ENCODE measurements around the gene SLC22A4.

SLC22A4 gene

DNA sequence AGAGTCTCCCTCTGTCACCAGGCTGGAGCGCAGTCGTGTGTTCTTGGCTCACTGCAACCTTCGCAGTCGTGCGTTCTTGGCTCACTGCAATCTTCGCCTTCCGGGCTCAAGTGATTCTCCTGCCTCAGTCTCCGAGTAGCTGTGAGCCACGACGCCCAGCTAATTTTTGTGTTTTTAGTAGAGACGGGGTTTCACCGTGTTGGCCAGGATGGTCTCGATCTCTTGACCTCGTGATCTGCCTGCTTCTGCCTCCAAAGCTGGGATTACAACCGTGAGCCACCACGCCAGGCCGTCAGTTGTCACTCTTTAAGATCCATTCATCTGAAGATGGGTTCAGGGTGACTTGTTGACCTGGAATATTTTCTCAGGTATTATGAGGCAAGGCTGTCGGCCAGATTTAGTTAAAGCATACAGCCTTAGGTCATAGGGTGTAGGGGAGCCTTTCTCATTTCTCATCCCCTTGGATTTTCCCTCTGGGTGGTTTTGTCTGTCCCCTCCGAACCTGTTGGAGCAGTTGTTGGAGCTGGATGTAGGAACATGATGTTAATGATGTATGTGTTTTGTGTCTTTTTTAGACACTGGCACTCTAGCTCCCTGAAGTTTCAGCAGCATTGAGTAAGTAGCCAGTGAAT is 76.9 kb downstream of the SLC22A4 start:
- H3K4me3 ChIP-seq (ENCODE audit: low read depth, low read length), result no peak overlapping the region

DNA sequence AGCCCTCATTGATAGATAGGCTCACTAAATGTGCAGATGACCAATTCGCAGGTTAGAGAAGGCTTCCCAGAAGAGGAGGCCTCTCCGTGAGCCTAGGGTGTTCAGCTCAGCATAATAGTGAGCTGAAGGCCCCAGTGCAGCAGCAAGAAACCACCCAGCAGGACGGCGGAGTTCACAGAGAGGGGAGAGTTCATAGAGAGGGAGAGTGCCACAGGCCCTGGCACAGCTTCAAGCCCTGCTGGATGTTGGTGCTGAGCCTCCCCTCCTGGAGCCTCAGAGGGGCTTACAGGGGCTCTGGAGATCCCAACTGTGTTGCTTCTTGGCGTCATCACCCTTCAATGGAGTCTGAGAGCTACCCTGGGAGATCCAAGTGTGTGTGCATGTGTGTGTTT is 77.4 kb downstream of the SLC22A4 start:
- H3K4me3 ChIP-seq (ENCODE audit: low read depth, low read length), result no peak overlapping the region

DNA sequence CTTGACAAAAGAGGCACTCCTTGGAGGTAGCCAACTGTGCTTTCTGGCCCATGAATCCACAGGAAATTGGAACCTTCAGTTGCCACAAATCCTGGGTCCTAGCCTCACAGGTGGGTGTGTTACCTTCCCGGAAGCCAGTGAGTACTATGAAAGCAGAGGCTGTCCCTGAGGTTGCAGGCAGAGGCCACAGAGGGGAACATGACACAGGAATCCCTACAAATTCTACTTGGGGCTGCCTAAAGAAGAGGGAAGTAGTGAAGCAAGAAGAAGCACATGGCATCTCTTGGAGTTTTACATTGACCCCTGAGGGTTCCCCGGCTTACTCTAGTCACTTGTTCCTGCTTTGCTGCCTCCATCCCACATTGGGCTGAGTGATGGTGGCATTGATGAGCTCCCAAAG is 77.9 kb downstream of the SLC22A4 start:
- H3K4me3 ChIP-seq (ENCODE audit: low read depth, low read length), result no peak overlapping the region

DNA sequence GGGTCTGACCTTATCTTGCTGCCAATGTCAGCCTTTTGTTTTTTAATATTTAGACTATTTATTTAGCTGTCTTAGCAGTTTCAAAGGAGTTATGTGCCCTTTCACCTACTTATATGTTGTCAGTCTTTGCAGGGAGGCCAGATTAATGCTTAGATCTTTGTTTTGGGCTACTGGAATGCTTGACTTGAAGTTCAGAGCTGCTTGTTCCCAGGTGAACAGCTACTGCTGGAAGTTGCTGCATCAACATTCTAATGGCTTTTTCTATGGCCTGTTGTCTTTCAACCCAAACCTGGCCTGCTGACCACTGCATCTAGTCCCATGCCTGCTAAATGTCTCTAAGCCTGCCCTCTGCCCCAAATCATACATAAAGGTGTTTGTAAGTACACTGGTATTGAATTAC is 78.3 kb downstream of the SLC22A4 start:
- H3K4me3 ChIP-seq (ENCODE audit: low read depth, low read length), result no peak overlapping the region

DNA sequence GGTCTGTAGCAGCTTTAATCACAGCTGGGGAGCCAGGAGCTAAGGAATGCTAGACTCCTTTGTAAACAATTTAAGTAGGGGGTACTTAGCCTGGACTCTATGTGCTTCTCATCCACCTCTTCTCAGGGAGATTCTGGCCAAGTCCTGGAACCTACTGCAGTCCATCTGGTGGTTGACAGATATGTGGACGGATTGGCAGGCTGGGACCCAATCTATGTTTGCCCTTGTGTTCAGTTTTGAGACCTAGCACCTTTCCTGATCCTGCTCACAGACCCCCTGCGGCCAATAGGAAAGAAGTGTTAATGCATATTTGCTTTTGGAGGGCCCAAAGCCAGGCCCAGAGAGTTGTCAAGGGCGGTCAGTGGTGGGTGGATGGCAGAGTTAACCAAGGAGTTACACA is 81.8 kb downstream of the SLC22A4 start:
- no peak overlapping the region for H3K4me3 ChIP-seq (ENCODE audit: low read depth, low read length)

DNA sequence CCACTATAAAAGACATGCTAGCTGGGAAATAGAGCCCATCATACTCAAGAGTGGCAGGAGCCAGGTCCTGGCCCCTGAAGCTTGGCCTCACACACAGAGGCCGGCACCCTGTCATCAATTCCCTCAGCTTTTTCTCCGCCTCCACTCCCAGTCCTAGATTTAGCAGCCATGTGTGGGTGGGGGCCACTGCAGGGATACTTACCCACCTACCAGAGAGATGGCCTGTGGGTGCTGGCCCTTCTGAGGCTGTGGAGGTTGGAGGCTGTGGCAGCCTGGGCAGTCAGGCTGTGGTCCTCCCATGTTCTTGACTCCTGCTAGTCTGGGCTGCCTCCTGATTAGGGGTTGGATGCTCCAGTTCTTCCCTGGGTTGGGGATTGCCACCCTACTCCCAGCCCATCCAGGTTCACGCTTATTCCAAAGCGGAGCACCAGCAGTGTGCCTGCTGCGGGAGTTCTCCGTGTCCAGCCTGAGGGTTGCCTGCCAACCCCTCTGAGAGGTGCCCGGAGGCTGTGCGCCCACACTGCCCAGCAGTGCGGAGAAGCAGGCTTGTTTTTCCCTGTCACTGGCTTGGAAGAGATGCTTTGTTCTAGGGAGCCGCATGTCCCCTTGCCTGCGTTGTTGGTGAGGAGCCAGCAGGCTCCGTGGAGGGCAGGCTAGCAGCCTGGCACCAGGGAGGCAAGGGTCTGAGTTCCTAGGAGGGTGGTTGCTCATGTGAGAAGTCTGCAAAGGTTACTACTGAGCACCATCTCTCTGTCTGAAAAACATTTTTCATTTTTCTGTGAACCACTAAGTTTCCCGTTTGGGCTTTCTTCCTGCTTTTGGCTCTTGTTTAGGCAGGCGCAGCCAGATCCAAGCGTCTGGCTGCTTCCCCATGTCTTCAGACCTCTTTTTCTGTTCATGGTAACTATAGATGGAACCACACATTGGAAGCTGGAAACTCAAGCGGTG is 82.8 kb downstream of the SLC22A4 start:
- H3K4me3 ChIP-seq (ENCODE audit: low read depth, low read length), result no peak overlapping the region

DNA sequence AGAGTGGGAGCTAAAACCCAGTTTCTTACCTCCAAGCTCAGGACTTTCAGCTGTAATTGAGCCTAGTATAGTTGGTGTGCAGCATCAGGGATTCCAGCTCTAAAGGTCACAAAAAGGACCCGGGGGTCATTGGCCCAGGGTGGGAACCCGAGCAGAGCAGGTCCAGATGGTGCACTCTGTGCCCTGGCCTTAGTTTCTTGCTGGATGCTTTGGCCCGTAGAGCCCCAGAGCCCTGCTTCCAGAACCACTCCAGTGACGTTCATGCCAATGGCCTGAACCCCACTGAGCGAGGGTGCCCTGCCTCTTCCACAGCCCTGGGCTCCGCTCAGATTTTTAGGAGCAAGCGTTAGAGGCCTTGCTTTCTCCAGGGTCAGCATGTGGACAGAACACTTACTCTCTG is 83.5 kb downstream of the SLC22A4 start:
- H3K4me3 ChIP-seq (ENCODE audit: low read depth, low read length), result no peak overlapping the region

DNA sequence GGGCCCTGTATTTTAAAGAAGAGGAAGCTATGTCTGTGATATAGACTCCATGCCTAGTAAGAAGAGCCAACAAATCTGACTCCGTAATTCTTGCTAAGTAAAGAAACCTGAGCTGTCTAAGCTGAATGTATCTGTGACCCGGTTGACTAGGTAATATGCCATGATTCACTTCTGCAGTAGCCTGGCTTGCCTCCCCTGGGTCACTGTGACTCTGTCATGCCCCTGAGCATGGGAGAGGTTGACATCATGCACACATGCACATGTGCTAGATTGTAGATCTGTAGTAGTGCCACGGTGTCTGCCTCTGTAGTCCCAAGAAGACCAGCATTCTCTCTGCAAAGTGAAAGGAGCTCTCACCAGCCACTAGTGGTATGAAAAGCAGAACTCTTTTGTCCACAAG is 84.4 kb downstream of the SLC22A4 start:
- no peak overlapping the region for H3K4me3 ChIP-seq (ENCODE audit: low read depth, low read length)

DNA sequence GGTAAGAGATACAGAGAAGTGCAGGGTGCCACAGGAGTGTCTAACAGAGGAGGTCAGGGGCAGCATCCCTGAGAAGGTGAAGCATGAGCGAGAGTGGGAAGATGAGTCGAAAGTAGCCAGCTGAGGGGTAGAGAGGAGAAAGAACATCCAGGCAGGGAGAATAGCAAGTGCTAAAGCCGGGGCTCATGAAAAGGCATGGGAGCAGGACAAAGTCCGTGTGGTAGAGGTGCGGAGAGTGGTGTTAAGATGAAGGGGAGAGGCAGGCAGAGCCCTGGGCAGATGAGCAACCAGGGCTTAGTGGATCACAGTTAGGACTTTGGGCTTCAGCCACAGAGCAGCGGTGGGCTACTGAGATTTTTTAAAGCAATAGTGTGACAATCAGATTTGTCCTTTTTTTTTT is 85.9 kb downstream of the SLC22A4 start:
- no peak overlapping the region for H3K4me3 ChIP-seq (ENCODE audit: low read depth, low read length)

DNA sequence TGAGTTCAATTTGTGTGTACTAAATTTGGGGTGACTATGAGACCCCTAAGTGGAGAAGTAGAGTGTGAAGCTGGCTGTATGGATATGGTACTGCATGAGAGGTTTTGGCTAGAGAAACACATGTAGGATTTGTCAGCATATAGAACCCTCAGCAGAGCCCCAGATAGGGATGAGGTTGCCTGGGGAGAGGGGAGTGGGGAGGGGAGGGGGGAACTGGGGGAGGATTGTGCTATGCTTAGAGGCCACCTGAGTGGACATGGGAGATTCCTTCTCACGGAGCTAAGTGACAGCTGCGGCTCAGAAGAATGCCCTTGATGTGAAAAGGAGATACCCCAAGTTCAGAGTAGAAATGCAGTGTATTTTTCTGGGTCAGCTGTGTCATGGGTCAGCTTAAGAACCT is 86.5 kb downstream of the SLC22A4 start:
- no peak overlapping the region for H3K4me3 ChIP-seq (ENCODE audit: low read depth, low read length)

DNA sequence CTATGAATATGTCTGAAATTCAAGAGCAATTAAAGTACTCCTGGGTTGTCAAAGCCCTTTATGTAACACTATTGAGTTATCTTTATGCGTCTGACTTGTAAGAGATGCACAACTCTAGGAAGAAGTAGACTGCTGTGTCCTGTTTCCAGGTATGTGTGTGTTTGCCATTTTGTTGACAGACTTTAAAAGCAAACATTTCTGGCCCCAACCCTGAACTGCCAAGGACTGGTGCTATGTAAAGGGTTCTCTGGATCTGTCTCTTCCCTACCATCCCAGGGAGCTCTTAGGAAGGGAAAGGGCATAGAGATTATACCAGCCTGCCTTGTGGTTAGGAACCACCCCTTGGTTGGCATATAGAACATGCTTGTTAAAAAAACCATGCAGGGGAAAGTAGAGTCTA is 87.4 kb downstream of the SLC22A4 start:
- H3K4me3 ChIP-seq (ENCODE audit: low read depth, low read length), result no peak overlapping the region

DNA sequence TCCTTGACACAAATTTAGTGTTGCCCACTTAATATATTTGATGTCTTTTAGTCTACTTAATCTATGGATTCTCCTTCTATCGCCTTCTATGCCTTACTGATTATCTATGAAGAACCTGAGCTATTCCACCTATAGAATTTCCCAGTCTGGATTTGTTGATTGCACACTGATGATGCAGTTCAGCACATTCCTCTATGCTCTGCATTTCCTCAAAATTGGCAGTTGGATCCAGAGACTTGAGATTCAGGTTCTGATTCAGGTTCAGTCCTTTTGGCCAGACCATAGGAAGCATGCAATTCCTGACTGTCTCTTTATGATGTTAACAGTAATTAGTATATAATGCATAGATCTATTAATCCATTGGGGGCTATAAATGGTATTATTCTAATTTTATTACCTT is 89.1 kb downstream of the SLC22A4 start:
- no peak overlapping the region for H3K4me3 ChIP-seq (ENCODE audit: low read depth, low read length)

DNA sequence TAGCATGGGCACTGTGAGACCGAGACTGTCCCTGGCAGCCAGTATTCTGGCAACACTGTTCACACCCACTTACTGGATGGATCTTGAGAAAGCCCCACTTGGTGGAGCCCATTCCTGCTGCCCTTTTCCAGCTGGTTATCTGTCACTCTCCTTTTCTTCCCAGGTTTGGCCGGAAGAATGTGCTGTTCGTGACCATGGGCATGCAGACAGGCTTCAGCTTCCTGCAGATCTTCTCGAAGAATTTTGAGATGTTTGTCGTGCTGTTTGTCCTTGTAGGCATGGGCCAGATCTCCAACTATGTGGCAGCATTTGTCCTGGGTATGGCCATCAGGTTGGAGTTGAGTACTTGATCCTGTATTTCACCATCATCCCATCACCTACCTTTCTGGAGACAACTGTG is 89.8 kb downstream of the SLC22A4 start:
- no peak overlapping the region for H3K4me3 ChIP-seq (ENCODE audit: low read depth, low read length)

DNA sequence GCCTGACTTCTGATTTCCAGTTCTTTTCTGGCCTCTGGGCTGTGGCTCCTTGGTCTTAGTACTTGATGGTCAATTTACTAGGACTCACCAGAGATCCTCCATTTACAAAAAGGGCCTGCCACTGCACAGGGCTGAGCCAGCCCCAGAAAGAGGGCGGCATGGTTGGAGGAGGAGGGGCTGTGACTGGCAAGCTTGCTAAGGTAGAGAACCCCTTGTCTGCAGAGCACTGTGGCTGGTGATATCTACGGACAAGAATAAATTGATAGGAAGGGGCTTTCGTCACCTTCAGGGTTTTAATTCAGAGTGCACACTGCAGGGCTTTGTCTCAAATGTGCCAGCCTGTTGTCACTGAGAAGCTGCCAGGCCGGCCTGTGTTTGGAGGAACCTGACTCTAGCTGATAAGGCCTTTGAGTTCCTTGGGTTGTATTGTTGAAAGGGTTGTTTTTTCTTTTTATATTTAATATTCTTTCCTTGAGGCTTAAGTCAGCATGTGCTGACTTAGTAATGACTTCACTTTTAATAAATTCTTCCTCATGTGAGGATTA is 90.4 kb downstream of the SLC22A4 start:
- no peak overlapping the region for H3K4me3 ChIP-seq (ENCODE audit: low read depth, low read length)

DNA sequence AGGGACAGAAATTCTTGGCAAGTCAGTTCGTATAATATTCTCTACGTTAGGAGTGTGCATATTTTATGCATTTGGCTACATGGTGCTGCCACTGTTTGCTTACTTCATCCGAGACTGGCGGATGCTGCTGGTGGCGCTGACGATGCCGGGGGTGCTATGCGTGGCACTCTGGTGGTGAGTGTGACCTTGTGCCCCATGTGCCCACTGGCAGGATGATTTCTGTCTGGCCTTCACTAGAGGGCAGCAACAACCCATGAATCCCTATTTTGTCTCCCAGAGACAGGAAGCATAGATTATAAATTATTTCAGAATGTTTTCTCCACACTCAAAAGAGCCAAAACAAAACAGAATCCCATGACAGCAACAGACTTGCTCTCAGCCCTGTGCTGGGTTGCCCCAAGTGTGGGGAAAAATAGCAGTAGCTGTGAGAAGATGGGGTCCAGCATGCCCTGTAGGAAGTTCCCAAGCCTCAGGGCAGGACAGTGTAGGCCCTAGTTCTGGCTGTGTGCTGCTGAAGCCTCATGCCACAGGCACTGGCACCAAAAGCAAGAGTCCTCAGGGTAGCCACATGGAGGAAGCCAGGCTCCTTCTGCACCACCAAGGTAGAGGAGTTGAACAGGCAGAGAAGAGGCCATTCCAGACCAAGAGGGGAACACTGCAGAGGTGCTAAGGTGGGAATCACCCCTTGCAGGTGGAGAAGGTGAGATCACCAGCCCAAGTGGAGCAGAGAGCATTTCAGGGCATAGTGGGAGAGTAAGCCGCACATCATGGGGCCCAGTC is 91.3 kb downstream of the SLC22A4 start:
- no peak overlapping the region for H3K4me3 ChIP-seq (ENCODE audit: low read depth, low read length)

DNA sequence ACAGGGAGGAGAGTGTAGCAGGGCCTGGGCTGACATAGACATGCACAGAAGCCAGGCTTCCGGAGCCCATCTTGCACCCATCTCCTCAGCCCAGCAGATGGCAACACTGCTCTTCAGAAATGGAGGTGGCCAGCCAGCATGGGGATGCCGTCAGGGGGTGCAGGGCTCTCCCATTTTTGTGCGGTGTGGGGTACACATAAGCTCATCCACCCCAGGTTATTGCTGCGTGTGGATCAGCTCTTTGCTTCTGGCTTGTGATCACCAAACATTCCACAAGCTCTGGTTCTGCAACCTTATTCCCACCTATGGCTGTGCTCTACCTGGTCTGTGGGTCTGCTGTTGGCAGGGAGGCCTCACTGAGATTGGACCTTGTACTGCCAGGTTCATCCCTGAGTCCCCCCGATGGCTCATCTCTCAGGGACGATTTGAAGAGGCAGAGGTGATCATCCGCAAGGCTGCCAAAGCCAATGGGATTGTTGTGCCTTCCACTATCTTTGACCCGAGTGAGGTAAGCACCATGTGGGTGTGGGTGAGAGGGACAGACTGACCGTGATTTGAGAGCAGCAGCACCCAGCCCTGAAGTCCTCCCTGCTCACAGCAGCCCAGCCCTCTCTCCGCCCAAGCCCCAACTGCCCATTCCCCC is 92.6 kb downstream of the SLC22A4 start:
- H3K4me3 ChIP-seq (ENCODE audit: low read depth, low read length), result no peak overlapping the region

DNA sequence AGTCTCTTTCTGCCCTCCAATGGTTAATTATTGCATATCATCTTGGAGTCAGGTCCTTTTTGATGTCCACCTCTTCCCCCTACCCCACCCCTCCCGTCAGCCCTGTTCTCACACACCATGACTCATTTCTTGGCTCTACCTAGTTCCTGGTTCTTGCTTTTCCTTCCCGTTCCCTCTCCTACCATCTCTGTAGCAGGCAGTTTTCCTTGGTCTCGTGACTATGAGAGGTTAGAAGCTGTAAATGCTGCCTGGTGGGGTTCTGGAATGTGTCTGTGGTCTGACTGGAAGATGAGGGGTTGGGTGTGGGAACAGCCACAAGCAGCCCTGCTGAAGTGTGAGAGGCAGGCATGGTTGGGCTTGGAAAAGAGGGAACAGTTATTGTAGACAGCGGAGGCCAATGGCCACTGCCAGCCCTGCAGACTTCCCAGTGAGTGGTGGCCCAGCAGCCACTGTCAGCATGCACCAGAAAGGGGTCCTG is 93.5 kb downstream of the SLC22A4 start:
- no peak overlapping the region for H3K4me3 ChIP-seq (ENCODE audit: low read depth, low read length)

DNA sequence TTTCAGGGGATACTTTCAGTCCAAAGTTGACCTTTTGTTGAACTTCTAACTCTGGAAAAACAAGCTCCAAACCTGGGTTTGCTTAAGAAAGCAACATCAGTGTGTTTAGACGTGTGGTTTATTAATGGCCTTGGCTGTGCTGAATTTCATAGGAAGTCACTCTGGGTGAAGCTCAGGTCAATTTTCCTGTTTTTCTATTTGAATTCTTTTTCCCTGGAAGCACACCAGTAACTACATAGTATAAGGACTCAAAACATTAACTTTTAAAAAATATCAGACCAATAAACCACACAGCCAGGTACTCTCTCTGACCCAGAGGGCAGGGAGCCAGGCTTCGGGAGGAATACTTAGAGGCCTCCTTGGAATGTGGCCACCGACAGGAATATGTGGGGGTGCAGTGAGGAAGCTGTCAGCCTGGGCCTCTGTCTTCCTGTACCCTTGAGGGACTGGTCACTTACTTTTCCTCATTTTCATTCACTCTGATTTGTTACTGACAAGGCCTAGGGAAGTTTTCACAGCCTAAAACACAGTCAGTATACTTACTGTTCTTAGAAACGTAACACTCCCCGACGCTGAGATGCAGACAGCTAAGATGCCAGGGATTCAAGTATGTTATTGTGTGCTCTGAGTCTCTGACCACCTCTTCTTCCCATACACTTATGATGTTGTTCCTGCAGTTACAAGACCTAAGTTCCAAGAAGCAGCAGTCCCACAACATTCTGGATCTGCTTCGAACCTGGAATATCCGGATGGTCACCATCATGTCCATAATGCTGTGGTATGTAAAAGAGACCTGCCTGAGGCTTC is 94.3 kb downstream of the SLC22A4 start:
- H3K4me3 ChIP-seq (ENCODE audit: low read depth, low read length), result no peak overlapping the region

DNA sequence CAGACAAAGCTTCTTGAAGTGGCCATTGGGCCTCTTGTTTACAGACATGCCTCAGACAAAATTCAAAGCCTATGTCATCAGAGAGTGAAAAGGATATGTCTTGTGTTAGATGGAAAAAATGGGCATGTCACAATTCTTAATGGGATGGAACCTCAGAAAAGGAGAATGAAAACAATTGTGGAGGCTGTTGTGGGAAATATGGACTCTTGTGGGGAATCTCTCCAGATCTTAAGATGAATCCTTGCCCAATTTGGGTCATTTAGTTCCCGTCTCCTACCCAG is 94.8 kb downstream of the SLC22A4 start:
- H3K4me3 ChIP-seq (ENCODE audit: low read depth, low read length), result no peak overlapping the region

DNA sequence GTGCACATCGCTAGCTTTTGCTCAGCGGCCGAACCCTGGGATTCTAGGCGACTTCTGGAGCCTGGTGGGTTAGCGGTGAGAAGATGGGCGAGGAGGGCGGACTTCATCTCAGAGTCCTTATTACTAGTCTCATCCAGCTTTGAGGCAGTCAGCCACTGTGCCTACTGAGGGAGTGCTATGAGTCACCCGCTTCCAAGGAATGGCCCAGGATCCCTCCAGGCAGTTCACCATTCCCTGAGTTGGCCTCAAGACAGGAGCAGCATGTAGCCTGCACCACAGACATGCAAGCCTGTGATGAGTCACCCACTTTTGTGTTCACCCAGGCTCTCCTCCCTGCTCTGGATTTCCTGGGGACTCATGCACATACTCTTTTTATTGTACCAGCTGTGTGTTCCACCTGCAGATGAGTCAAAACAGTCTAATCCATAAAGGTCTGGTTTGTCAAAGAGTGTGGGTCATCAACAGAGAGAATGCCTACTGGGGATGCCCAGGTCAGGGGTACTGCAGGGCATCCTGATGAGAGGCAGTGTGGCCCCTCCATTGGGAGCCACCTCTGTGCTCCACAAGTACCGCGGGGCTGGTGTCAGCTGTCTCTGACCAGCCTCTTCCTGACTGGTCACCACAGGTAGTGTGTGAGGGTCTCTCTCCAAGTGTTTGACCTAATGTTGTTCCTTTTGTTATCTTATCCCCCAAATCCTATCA is 95.5 kb downstream of the SLC22A4 start:
- H3K4me3 ChIP-seq (ENCODE audit: low read depth, low read length), result no peak overlapping the region
